Suppressor macrophage (primary cell): ENCODE data around the gene HNRNPH3.
A peak's percentile ranks its signal among the peaks of the same experiment; 100 is the strongest.
"Not testable (repeated sequence)": the region's sequence is repeated elsewhere in the genome, so short reads cannot be mapped to it uniquely, and the experiment has no call there.

Source experiments
- DNase-seq, 4 experiments: peaks; one replicate each; pipeline ENCODE4 v3.0.0-alpha.2; 2020 to 2022
- total RNA-seq, 17 experiments: gene quantifications; one replicate each; lab custom pipeline; 2026; ENCODE audit warnings: mixed read lengths in 6 of 17, inconsistent platforms in 3 of 17; lab: John Stamatoyannopoulos, UW

HNRNPH3 gene, protein sequence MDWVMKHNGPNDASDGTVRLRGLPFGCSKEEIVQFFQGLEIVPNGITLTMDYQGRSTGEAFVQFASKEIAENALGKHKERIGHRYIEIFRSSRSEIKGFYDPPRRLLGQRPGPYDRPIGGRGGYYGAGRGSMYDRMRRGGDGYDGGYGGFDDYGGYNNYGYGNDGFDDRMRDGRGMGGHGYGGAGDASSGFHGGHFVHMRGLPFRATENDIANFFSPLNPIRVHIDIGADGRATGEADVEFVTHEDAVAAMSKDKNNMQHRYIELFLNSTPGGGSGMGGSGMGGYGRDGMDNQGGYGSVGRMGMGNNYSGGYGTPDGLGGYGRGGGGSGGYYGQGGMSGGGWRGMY
- total RNA-seq = 3.7 to 39.1 (median 23.3) reads per million in 17 experiments

DNA sequence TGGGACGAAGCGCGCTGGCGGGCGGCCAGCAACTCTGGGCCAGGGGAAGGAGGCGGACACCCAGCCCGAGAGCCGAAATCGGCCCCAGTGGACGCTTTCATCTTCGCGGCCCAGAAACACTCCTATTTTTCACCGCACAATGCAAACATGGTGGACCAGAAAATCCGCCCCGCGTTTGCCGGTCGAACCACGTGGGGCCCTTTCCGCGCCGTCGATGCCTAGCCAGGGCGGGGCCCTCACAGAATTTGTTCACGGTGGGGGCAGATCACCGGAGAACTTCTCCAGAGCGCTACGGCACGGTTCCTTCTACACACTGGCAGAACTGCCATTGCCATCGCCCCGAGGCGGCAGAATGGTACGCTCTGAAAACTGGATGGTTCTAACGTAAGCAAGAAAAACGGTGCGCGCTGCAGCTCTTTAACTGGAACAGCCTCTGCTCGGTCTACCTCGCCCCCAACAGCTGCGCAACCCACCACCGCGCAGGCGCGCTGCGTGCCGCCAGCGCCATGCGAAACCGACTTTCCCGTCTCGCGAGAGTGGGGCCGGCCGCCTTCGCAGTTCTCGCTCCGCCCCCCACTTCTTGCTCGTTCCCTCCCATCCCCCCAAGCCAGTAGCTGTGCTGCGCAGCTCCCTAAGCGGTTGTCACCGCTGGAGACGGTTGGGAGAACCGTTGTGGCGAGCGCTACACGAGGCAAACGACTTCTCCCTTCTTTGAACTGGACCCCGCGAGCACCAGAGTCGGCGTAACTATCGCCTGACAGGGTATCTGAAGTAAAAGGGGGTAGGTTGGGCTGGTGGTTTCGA, at the start of gene HNRNPH3:
HNRNPH3 (plus strand) TSS at position 610 of the 804 bp plus-strand sequence. CDS start 5,158 bp downstream, outside the sequence.
- peak; percentile 99 to 100 (median 99) for DNase-seq

DNA sequence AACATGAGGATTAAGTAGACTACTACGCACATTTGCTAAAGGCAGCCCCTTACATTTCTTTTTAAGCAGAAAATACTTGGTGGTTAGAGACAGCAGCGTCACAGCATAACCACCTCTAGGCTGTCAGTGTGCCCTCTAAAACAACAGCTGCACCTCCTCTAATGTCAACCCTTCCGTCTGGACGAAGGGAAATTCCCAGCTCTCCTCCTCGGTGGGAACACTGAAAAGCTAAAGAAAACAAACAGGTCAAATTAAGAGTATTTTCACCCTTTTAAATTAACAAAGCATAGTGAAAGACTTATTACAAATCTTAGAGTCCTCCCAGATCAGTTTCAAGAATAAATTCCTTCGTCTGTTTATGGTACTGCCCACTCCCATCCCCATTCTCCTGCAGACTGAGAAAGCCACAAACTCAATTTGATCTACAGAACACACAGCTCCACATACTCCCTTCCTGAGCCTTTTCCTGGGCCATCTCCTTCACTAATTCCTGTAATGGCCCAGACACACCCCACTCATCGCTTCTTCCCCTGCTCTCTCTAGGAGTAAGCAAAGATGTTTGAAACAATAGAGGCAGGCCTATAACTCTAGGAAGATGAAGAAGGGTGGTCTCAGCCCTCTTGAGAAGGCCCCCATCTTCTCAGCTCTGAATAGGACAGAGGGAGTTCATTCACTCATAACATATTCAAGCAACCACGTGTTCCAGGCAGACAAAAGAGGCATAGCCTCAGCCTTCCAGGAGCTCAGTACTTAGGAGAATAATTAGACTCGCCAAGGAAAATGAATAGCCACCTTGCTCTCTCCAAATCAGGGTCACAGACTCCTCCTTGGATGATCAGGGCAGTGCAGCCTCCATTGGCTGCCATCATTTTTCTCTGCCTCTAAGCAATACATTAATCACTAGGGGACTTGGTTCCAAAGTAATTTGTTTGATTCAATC, 47.5 kb upstream of the HNRNPH3 start:
- DNase-seq = no peak

DNA sequence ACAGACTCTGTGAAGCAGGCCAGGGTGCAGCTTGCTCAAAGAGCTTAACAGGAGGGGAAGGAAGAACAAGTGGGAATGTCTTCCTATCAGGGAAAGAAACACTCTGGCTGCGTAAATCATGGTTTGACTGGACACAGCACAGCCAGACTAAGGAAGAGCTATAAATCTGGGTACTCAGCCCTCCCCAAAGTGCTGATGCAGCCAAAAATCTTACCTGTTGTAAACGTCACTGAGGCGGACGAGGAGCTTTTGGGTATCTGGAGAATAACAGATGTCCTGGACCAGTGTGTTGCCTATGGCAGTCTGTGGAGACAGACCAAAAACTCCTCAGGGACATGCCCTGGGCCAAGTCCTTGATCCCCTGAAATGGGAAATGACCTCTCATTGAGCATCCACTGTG, 43.1 kb upstream of the HNRNPH3 start:
- DNase-seq = no peak

DNA sequence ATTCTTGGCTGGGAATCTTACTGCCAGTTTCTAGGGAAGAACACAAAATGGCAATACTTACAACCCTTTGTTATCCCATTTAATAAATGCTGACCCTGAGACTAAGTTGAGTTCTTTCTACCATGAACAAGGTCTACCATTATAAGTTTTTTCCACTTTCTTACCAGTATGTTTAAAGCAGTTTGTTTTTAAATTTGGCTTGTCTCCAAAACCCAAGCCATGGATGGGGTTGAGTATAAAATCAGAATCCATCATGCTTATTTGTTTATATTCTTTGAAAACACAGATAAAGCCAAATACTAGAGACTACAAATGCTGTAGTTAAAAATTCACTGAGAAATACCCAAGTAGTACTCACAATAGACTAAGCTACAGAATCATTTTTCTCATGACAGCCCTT, 41.1 kb upstream of the HNRNPH3 start:
- DNase-seq = no peak

DNA sequence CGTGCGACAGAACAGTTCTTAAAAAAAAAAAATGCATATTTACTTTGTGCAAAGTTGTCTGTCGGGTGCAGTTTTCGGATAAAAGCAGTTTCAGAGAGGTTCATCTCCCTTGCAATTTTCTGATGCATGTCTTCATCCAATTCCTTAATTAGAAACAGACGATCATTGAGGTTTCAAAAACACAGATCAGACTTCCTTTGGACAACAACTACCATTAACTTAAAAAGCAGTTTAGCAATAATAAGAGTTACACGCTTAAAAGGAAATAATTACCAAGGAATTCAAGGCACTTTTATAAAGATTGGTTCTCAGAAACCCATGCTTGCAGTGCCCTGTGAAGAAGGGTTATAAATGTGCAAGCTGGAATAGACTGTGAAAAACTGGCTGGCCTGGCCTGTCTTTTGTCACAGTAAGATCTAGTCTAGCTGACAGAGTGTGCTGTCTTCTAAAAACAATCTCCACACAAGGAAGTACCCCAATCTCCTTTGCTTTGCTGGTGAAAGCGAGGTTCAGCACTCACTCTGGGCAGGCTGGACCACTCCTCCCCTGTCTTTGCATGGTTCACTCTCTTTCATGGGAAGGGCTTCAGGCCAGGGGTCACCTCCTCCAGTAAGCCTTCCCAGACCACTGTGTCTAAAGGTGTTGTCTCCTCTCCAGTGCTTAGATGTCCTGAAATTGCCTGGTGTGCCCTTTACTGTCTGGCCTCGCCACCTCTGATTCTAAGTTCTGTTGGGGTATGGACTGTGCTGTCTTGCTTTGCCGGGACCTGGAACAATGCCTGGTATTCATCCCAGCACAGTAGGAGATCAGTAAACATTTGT, 34.8 kb upstream of the HNRNPH3 start:
- no peak for DNase-seq

DNA sequence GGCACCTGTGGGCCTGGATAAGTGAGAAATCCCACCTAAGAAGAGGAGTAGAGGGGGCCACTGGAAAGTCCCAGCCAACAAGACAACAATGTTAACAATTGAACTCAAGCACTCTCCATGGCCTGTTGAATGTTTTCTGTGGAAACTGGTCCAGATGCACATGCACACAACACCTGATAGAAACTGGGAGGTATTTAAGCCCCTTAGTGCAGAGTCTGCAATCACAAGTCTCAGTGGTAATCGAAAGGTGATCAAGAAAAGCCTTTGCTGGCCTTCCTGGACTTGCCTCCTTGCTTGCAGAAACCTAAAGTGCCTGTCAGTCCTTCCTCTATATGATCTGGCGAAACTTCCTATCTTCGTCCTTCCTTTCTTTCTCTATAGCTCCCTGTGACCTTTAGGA, 30.6 kb upstream of the HNRNPH3 start:
- peak in 3 of 4 experiments; percentile 1 to 35 (median 7) for DNase-seq

DNA sequence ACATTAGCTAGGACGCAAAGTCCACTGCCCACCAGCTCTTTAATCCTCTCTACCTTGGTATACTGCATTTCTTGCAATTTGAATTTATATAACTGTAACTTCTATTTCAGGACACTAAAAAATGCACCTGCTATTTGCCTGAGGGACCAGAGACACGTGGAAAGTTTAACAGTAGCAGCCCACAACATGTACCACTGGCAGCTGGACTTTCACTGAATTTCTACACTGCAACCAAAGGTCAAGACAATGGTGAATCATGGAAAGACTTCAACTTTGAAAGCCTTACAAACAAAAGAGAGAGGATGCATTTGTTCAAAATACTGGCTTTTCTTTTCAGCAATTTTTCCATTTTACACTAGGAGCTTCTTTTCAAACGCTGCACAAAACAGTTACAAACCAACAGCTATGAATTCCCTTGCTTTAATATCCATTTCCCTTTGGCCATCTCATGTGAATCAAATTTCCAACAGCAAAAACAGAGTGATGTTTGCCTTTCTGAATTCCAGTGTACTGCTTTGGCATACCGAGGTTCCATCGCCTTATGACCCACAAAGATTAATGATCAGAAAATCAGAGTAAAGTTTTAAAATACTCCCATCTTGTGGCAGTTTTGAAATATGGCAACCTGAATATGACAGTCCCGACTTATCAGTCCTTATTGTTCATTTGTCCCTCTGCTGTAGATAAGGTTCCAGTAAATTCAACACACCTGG, 29.9 kb upstream of the HNRNPH3 start:
- DNase-seq = peak; percentile 8 to 69 (median 38)

DNA sequence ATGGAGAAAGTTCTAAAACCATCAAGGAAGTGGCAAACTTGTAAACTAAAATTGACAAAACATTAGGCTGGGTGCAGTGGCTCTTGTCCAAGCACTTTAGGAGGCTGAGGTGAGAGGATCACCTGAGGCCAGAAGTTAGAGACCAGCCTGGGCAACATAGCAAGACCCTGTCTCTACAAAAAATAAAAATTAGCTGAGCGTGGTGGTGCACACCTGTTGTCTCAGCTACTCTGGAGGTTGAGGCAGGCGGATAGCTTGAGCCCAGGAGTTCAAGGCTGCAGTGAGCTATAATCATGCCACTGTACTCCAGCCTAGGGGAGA, 29.4 kb upstream of the HNRNPH3 start:
- no peak for DNase-seq

DNA sequence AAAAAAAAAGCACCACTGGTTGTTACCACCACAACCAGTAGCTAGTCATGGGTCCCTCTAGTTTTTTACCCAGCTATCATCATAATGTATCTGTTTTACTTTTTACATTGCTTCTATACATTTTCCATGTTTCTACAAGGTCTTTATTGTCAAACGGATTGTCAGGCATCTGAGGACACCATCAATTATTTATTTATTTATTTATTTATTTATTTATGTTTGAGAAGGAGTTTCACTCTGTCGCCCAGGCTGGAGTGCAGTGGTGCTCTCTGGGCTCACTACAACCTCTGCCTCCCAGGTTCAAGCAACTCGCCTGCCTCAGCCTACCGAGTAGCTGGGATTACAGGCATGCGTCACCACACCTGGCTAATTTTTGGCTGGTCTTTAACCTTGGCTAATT, 29.0 kb upstream of the HNRNPH3 start:
- DNase-seq = no peak

DNA sequence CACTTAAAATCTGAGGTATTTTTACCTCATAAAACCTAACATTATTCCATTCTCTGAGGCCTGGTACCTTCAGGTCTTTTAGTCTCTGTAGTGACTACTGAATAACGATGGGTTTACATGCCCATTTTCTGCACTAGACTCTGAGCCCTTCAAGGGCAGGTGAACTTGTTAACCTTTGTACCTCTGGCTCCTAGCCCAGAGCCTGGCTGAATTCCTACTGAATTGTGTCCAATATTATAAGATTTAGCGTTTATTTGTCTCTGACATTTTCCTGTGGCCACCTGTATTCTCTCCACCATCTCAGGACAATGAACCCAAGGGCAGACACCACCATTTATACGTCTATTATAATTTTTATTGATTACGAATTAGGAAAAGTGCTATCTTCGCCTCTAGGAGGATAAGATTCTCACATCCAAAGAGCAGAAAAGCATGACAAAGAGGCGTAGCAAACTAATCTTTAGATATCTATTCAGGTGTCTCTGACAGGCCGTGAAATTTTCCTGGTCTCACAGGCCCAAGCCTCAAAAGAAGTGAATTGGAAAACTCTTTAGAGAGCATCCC, 27.9 kb upstream of the HNRNPH3 start:
- DNase-seq = no peak

DNA sequence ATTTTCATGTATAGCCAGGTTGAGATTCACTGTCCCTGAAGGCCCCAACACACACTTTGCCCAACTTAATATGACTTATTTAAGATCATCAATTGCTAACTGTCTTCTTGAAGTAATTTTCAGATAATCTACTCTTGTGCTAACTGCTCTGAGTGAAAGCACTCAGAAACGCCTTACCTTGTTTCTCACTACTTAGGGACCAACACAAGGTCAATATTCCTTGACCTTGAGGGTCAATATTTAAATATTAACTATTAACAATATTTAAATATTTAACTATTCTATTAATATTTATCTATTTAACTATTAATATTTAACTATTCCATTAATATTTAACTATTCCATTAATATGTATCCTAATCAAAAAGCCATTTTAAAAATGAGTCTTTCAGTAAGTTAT, 26.0 kb upstream of the HNRNPH3 start:
- DNase-seq = no peak

DNA sequence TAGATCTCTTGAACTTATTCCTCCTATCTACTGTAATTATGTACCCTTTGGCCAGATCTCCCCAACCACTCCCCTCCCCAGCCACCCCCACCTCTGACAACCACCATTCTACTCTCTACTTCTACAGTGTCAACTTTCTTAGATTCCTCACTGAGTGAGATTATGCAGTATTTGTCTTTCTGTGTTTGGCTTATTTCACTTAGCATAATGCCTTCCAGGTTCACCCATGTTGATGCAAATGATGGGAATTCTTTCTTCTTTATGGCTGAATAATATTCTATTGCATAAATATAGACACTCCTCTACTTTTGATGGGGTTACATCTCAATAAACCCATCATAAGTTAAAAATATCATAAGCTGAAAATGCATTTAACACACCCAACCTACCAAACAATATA, 21.3 kb upstream of the HNRNPH3 start:
- DNase-seq = no peak

DNA sequence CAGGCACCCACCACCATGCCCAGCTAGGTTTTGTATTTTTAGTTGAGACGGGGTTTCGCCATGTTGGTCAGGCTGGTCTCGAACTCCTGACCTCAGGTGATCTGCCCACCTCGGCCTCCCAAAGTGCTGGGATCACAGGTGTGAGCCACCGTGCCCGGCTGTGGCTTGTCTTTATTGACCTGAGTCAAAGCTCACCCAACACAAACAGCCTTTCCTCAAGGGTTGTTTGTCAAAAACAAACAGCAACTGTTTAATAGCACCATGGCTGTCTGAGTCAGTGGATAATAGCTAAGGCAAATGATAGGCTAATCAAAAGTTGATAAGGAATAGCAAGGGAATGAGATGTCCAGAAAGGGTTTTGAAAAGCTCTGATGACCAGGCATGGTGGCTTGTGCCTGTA, 16.9 kb upstream of the HNRNPH3 start:
- DNase-seq = not testable (repeated sequence)

DNA sequence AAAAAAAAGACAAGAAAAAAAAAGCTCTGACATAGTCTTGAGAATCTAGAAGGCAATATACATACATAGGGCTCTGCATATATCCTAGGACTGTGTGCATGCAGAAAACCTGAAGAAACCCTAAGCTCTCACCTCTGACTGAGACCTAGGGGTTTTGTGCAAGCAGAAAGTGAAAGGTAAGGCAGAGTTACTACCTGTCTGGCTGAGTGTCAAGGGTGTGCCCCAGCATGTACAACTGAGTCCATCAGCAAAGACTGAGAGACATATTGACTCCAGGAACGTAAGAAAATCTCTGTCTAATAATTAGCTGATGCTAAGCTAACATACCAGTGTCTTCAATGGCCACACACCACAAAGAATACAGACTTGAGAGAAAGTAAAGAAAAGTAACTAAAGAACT, 16.3 kb upstream of the HNRNPH3 start:
- no peak for DNase-seq

DNA sequence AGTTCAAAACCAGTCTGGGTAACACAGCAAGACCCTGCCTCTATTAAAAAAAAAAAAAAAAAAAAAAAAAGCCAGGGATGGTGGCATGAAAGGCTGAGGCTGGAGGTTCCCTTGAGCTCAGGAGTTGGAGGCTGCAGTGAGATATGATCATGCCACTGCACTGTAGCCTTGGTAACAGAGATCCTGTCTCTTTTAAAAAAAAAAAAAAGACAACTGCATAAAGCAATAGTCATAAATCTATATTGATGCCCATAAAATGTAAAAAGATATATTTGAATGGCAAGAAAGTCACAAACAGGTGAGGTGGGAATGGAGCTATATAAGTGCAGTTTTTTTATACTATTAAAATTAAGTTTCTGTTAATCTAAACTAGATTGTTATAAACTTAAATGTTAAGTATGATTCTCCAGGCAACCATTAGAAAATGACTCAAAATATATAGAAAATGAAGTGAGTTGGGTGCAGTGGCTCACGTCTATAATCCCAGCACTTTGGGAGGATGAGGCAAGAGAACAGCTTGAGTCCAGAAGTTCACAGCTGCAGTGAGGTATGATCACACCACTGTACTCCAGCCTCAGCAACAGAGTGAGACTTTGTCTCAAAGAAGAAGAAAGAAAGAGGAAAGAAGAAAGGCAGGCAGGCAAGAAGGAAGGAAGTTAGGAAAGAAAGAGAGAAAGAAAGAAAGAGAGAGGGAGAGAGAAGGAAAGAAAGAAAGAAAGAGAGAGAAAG, 13.4 kb upstream of the HNRNPH3 start:
- DNase-seq = no peak

DNA sequence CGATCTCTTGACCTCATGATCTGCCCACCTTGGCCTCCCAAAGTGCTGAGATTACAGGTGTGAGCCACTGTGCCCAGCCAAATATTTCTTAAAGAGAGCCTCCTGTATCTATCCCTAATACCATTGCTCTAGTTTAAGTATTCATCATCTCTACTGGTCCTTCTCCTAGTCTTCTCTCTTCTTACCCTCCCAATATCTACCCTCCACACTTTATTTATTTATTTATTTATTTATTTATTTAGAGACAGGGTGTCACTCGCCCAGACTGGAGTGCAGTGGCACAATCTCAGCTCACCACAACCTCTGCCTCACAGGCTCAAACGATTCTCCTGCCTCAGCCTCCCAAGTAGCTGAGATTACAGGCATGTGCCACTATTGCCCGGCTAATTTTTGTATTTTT, 7.5 kb upstream of the HNRNPH3 start:
- not testable (repeated sequence) for DNase-seq

DNA sequence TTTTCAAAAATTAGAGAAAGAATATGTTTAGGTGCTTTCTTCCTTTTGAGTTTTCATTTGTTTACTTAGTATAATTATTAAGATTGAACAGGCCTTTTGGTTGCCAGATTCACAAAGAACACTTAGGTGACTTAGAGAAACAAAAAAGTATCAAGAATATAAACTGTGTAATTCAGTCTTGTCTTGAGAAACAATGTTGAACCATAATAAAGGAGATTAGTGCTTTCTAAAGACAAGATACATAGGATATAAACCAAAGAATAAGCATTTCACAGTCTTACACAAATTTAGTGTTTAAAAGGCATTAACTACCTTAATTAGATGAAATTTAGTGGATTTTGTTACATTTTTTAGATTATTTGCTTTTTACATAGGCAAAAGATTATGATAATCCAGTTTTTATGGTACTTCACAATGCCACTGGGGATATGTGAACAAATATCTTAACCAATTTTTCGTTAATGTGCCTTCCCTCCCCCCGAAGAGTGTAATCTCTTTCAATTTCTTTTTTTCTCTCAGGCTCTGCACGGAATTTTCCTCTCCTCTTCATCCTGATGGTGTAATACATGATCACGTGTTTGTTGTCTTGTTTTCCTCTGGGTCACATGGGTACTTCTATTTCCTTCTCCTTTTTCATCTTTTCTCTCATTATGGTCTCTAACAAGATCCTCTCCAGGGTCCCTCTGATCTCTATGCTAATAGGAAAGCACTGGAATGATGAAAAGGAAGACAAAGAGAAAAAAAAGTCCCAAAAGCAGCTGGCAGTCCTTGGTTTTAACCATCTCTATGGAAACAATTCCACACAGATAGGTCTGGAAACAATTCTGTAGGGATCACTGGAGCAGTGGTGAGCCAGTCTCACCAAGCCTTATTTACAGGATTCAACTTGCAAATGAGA, 3.7 kb upstream of the HNRNPH3 start:
- peak; percentile 49 to 89 (median 72) for DNase-seq

DNA sequence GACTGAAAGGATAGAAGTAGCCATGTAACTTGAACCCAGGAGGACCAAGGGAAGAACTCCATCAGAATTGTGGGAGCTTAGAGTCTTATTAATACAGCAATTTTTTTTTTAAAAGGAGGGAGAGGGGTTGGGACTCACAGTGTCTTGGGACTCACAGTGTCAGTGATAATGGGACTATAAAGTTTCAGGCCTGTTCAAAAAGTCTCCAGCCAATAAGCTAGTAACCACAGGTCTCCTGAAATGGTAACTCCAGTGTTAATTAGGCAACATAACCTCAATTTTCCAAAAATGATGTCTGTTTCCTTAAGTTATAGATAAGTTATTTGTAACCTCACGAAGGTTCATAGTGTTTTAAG, 2.4 kb upstream of the HNRNPH3 start:
- no peak for DNase-seq

DNA sequence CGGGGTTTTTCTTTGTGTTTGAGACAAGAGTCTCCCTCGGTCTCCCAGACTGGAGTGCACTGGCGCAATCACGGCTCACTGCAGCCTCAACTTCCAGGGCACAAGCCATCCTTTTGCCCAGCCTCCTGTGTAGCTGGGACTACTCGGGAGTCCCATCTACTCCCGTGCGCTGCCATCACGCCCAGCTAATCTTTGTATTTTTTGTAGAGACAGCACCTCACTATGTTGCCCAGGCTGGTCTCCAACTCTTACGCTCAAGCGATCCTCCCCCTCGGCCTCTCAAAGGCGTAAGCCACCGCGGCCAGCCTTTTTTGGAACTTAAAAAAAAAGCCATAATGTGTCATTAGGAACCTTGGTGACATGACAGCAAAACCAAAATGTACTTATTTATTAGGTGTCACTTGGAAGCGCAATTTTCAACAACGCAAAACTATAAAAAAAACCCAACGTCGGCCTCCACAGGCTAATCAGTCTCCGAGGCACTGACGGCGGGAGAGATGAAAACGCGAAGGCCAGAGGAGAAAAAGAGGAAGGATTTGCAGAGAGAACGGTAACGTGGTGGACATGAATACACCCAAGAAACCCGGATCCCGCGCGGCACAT, 911 bp upstream of the HNRNPH3 start:
- DNase-seq = no peak
